ENCODE results near the gene PPP3R2.

Gene PPP3R2, protein sequence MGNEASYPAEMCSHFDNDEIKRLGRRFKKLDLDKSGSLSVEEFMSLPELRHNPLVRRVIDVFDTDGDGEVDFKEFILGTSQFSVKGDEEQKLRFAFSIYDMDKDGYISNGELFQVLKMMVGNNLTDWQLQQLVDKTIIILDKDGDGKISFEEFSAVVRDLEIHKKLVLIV

DNA sequence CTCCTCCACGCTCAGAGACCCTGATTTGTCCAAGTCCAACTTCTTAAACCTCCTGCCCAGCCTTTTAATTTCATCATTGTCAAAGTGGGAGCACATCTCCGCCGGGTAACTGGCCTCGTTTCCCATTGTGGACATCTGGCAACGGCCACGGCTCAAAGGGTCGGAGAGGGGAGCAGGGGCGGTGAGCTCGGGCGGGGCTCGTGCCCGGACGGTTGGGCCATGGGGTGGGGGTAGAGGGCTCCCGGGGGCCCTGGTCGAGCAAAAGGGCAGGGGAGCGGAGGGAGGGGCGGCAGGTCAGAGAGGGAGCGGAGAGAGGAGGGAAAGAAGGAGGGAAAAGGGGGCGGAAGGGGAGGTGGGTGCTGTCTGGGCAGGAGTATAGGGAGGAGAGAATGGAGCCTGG lies at the start of gene PPP3R2:
TSS of gene PPP3R2 (minus strand) at position 174 of the 400 bp plus-strand sequence. CDS start at position 126, 48 bp downstream.
- no peak for DNase-seq (ENCODE audit: low read depth in 1 of 2, low spot score in 1 of 2)

DNA sequence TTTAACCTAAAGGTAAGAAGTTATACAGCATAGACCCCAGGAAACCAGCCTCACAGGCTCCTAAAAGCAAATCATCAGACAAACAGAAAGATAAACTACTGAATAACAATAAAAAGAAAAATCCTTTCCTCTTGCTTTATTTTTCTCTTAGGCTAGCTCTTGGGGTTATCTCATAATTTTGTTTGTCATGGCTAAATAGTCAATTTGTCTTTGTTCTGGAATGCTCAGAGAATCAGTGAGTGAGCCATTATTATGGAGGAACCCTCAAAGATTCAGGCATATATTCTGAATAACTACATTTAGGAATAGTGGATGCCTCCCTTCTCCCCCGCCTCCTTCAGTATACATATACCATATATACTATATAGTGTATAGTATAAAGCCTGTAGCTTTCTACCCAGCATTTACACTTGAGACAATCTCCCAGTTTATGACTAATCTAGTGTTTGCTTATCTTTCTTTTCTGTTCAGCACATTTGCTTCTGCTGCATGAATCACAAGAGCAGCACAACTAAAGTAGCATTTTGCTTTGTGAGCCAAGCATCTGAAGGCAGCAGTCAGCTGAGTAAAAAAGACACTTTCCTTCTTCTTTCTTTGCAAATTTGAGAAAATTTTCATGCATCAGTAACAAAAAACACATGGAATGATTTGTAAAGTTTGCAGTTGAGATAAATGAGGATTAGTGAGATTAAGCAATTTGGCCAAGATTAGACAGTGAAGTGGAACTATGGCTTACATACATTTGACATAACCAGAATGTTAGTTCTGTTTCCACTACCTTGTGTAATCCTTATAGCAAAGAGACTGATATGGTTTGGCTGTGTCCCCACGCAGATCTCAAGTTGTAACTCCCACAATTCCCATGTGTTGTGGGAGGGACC lies 45.3 kb upstream of the PPP3R2 start:
- no peak for DNase-seq (ENCODE audit: low read depth in 1 of 2, low spot score in 1 of 2)

DNA sequence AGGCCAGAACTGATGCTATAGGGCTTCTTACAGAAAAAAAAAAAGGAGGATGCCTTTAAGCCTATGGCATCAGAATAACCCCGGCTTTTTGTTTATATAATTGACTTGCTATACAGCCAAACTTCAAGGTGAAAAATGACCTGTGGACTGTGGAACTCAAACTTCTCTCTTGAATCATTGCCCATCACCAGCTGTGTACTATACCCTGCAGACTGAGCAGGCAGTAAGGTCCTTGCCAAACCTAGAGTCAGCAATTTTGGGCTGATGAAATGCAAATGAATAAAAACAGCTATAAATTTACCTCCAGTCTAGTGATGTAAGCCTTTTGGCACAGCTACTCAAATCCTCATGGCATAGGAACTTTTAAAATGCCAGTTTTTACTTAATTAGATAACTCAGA lies 44.5 kb upstream of the PPP3R2 start:
- no peak for DNase-seq (ENCODE audit: low read depth in 1 of 2, low spot score in 1 of 2)

DNA sequence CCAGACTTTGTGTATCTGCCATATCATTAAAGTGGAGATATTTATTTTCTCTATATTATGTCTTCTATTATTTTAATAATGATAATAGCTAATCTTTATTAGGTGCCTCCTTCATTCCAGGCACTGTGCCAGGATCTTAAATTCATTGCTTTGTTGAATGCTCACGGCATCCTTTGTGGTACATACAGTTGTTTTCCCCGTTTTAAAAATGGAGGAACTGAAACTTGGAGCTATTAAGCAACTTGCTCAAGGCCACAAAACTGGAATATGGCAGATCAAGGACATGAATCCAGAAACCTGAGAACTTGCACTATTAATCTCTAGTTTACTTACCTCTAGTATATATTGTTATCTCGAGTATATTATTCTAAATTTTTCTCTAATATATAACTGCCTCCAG lies 41.5 kb upstream of the PPP3R2 start:
- no peak for DNase-seq (ENCODE audit: low read depth in 1 of 2, low spot score in 1 of 2)

DNA sequence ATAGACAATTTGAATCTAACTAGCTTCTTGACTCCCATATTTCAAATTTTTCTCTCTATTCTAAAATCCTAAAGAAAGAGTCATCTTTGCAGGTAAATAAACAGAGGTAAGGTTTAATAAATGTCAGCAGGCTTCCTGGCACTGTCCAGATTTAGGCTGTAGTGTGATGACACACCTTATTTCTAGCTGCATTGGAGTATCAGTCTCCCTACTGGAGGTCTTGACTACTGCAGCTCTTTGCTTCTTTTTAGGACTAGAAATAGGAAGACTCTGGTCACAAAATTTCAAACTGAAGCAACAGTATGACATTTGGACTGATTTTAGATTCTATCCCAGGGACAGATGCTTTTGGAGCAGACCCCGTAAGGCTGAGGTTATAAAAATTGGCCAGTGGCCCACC lies 40.7 kb upstream of the PPP3R2 start:
- no peak for DNase-seq (ENCODE audit: low read depth in 1 of 2, low spot score in 1 of 2)

DNA sequence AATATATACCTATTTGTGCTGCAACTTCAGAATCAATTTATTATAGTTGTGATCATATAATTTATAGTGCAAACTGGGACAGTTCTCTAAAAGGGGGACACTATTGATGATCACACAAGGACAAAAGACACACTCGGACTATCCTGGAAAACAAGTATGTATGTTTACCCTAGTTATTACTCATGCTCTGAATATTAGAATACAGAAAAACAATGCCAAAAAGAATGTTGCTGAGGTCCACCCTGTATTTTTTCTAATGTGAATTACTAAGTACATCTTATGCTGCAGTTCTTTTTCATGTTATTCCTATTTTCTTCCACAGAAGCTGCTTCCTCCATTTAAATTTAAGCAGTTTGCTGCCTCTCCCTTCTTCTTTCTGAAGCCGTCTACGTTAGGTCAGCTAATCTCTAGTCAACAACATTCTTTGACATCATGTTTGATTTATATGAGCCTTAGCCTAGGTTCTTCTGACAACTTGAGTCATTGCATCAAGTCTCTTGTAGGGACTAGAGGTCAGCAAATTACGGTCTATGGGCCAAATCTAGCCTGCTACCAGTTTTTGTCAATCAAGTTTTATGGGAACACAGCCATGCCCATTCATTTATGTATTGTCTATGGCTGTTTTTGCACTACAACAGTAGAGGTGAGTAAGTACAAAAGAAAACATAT lies 40.1 kb upstream of the PPP3R2 start:
- no peak for DNase-seq (ENCODE audit: low read depth in 1 of 2, low spot score in 1 of 2)

DNA sequence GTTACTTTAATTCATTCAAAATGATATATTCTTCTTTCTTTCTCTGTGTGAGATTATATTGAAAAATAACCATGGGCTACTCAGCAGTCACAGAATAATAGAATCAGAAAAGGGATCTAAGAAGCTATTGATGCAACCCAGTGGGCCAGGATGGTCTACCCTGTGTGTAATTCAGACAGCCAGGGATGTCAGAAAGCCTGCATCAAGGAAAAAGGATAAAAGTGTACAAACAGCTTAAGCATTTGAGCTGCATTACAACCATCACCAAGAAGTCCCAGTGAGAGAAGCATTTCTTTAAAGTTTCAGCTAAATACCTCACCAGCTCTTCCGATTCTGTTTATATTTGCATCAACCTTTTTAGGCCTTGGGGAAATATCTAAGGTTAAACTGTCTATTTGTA lies 37.8 kb upstream of the PPP3R2 start:
- DNase-seq (ENCODE audit: low read depth in 1 of 2, low spot score in 1 of 2) = no peak

DNA sequence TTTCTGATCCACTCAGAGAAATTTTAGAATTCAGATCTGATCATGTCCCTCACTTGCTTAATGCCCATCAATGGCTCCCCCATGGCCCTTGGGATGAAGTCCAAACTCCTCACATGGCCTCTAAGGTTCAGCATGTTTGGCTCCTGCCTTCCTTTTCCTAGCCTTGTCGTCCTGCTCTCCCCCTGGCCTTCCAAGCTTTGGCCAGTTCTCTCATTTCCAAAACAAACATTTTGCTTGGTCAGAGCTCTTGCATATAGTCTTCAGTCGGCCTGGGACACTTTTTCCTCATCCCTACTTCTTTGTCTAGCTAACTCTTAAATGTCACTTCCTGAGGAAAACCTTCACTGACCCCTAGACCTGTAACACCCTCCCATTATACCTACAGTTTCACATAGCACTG lies 37.1 kb upstream of the PPP3R2 start:
- DNase-seq (ENCODE audit: low read depth in 1 of 2, low spot score in 1 of 2) = no peak

DNA sequence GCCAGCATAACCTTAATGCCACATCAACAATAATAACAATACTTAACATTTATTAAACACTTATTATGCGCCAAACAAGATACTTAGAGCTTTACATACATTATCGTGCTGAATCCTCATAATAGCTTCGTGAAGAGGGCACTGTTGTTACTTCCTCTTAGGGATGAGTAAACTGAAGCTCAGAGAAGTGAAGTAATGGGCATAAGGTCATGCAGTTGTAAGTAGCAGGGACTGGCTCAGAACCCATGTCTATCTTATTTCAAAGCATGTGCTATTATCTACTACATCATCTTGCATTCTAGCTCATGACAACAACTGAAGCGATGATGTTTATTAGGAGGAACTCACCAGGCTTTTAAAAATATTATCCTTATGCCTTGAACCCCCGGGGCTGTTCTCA lies 34.9 kb upstream of the PPP3R2 start:
- DNase-seq (ENCODE audit: low read depth in 1 of 2, low spot score in 1 of 2) = no peak

DNA sequence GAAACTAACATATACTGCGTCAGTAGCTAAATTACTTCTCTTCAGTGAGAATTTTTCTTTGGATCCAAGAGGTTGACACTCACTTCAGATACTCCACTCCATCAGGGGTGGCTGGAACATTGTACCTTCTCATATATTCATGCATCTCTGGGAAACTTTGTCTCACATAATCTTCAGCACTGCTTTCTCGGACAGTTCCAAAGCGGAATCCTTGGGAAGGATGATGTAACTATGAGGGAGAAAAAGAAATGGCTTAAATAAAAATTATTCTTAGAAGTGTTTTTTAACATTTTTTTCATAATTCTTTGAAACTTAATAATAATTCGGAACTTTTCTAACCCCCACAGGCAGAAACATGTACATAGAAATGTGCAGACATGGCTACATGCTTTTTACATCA lies 33.4 kb upstream of the PPP3R2 start:
- DNase-seq (ENCODE audit: low read depth in 1 of 2, low spot score in 1 of 2) = no peak

DNA sequence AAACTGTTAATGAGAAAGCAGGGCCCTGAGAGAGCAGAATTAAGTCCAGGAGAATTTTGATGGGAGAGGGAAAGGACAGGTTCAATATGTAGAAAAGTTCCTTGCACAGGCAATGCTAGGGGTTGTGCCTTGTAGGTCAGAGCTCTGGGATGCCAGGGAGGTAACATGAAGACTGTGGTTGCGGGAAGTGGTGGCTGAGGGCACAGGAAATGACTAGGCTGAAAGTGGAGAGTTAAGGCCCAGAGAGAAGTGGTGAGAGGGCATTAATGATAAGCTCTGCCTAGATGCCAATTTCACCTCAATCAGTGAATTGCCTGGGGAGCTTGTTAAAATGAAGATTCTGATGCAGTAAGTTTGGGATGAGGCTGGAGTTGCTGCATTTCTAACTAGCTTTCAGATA lies 31.5 kb upstream of the PPP3R2 start:
- no peak for DNase-seq (ENCODE audit: low read depth in 1 of 2, low spot score in 1 of 2)

DNA sequence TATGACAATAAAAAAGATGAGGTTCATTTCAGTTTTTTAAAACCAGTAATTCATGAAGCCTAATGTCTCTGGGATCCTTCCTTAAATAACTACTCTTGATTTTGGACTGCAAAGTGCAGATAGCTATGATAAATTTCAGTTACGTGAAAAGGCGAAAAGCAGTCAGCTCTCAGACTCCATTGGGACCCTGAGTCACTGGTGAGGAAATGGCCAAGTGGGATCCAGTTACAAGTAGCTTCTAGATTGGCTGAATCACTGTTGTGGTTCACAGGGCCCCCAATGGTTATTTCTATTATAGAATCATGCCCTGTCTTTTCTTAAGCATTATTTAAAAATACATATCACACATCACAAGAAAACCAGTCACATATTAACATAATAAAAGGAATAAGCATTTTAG lies 31.1 kb upstream of the PPP3R2 start:
- no peak for DNase-seq (ENCODE audit: low read depth in 1 of 2, low spot score in 1 of 2)

DNA sequence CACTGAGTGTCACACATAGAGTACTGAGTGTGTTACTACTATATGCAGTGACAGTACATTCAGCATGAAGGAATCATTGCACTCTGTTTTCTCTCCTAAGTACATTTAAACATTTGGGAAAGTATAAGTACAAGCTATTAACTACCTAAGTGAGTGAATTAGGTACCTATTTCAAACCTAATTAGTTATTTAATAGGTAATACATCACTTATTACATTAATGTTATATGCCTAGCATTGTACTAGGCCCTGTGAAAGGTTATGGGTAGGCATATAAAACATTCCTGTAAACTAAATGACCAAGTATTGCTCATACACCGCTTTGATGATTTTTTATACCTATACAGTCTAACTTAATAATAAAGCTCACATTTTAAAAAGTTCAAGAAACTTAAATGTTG lies 25.7 kb upstream of the PPP3R2 start:
- no peak for DNase-seq (ENCODE audit: low read depth in 1 of 2, low spot score in 1 of 2)

DNA sequence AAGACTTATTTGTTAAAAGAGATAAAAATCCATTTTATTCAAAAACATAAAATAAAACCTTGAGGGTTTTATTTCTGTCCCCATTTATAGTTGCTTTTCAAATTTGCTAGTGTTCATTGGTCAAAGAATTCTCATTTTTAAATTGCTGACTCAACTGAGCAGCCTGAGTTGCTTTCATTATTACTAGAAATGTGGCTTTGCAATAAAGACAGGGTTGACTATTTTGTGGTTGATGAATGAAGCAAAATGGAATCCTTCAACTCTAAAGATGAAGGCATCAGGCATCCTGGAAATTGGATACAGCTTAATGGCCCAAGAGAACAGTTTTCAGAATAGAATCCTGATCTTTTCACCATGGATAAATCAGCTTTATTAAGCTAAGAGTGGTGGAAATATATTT lies 23.9 kb upstream of the PPP3R2 start:
- no peak for DNase-seq (ENCODE audit: low read depth in 1 of 2, low spot score in 1 of 2)

DNA sequence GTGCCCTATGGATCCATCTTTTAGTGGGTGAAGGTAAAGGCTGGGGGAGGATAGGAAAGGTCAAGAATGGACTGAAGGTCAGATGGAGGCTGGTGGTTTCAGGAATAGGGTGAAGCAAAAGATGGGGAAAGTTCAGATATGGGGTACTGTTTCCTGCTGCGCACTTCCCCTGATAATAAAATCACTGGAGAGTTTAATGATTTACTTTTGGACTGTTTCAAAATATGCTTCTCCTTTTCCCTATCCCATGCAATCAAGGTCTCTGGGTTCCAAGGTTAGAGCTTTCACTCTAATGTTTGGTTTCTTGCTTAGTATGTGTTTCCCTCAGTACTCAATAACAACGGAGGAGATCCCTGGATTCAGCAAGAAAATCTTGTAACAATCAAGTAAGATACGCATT lies 10.8 kb upstream of the PPP3R2 start:
- DNase-seq (ENCODE audit: low read depth in 1 of 2, low spot score in 1 of 2) = no peak

DNA sequence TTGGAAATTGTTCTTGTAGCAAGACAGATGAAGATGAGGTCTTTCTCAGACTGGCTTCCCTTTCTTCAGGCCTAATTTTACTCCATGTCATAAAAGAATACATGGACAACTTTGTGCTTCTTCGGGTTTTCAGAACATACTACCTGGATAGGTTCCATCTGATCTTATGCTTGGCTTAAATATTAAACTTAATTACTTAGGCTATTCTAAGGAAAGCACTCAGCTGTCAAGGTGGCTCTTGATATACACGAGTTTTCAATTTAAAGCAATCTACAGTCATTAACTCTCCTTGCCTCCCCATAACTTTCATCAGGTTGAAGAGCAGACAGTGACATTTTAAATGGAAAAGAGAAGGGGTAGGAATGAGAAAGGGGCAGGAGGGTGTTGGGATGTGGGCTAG lies 9.5 kb upstream of the PPP3R2 start:
- no peak for DNase-seq (ENCODE audit: low read depth in 1 of 2, low spot score in 1 of 2)

DNA sequence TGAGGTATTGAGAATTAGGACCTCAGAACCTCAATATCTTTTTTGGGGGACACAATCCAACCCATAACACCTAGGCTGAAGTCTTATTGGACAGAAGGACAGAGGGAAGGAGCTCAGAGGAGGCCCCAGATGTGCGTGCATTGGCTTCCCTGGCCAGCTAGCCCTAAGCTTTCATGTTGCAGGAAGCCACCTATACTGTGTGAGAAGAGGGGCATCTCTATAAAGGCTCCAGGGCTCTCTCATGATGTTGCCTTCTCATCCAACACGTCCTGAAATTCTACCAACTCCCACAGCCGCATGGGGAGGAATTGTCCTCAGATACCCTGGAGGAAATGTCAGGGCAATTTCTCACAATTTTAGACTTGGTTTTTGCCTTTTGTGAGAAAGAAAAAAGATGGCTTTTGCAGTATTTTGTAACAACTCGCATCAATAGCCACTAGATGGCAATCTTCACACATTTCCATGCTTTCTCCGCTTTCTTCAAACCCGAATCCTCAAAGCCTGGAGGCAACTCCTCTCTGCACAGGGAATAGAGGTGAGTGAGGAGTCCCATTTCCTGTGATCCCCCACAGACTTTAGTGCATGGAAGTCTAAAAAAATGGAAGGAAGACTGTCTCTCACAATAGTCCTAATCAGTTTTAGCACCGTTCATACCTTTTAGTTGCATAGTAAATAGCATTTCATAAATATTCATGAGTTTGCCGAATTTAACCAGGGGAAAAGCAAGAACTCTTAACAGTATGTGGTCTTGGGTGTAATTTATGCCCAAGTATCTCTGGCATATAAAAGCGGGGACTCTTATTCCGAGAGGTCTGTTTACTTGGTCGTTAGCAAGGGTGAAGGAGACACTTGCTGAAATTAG lies 7.4 kb upstream of the PPP3R2 start:
- no peak for DNase-seq (ENCODE audit: low read depth in 1 of 2, low spot score in 1 of 2)

DNA sequence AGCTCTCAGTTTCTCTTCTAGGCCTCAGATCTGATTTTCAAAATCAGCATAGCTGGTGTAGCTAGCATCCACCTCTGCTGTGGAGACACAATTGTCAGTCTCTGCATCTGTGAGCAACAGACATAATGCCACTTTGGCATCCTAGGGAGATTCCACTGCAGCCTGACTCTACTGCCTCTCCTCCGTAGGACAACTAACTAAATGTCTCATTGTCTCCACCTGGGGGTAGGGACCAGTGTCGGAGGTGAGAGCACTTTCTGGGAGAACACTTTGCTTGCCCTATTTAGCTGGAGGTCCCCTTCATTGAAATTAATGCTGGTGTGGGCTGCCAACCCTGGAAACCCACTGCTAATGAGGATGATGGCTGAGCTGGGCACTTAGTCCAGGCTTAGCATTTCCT lies 1.4 kb downstream of the PPP3R2 start:
- DNase-seq (ENCODE audit: low read depth in 1 of 2, low spot score in 1 of 2) = no peak

DNA sequence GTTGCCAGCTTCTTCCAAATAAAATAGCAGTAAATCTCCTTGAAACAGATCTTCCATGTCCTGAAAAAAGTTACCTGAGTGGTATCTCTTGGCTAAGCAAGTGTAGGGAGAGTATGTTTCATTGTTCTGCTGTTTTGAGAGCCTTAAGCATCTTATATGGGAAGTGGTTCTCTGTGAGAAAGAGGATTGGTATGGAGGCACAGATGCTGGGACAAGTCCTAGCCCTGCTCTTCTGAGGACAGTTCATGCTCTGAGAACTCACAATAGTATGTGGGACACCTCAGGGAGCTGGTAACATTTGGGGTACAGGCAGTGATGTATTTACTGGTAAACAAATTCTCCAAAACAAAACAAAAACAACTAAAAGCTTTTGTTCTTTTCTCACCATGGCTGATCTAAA lies 2.0 kb downstream of the PPP3R2 start:
- DNase-seq (ENCODE audit: low read depth in 1 of 2, low spot score in 1 of 2) = no peak

DNA sequence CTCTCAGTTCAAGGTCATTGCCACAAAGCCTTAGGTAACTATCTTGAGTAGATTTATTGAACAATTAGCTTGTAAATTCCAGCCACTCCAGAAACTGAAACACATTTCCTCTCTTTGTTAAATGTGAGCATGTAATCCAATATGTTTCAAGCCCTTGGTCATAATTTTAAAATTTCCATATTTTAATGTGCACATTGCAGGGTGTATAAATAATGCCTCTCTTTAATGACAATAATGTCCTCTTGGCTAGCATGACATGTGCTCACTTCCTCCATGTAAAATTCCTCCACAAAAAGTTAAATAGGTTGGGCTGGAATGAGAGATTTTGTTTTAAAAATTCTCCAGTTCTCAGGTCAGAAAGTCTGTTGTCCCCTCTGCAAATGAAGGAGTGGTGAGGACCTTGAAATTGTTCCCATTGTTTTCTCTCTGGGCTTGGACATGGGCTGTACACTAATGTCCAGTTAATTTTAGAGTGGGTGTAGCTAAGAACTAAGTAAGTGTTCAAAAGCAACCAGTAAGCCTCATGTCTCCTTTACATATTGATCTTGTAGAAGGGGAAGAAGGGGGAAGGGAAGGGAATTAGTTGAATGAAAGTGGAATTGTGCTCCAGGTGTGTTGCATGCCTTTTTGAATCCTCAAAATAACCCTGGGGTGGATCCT lies 2.9 kb downstream of the PPP3R2 start:
- DNase-seq (ENCODE audit: low read depth in 1 of 2, low spot score in 1 of 2) = no peak

DNA sequence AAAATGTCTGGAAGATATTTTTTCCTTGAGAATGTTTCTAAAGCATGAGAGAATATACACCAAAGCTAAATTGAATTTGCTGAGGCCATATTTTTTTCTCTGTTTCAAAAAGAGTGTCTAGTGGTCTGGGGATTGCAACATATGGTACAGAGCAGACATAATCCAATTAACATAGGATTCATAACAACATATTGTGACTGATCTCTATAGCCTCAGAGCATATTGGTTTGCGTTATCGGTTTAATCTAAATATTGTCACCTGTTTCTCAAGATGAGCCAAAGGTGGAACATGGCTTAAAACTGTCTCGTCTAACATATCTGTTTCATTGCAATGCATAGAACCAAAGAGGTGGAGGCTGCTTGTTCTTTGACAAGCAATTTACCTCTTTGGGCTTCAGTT lies 3.9 kb downstream of the PPP3R2 start:
- no peak for DNase-seq (ENCODE audit: low read depth in 1 of 2, low spot score in 1 of 2)

Measured in activated T-helper 1 cell treated with anti-CD3 and anti-CD28 coated beads, Interleukin-2, amount 50 U/mL, for 16 hours (primary cell).